Measurements from ENCODE around the gene CD44. TPM values are rescaled to one million over a fixed set of nuclear protein-coding genes. Genes with fewer than 3 reads are reported as not detected.
A peak's percentile ranks its signal among the peaks of the same experiment; 100 is the strongest.
"Not testable (repeated sequence)": the region's sequence is repeated elsewhere in the genome, so short reads cannot be mapped to it uniquely, and the experiment has no call there.

The CD44 gene
- total RNA-seq, 3 donors from 2014 or later: 105 to 154 (median 136) TPM

DNA sequence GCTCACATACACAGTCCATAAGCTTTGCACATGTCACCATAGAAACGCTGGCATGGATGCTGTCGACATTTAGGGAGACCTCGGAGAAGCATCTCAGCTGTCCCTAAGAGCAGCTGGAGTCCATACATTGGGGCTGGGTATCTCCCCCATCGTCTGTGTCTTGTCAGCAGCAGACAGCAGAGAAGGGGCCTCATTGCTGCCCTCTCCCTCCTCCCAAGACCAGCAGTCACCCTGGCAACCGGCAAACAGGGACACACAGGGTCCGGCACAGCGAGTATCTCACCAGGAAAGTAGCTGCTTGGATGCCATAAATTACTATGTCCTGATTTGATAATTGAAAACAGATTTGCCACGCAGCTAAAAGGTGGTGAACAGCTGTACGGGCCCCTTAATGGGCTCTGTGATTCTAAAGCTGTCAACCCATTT is 84.4 kb downstream of the CD44 start:
- ATAC-seq (no peak), DNase-seq (no peak)
- intact Hi-C loops (cut with DNase I, micrococcal nuclease): no loop called here
- no peaks in the 10 kb centered on the region for H3K36me3 ChIP-seq (ENCODE audit: low read depth)
- H3K9me3 ChIP-seq: no peaks in the 10 kb centered on the region
- no peak overlapping the region for H3K4me3 ChIP-seq
- TF ChIP-seq, protein P1, sequence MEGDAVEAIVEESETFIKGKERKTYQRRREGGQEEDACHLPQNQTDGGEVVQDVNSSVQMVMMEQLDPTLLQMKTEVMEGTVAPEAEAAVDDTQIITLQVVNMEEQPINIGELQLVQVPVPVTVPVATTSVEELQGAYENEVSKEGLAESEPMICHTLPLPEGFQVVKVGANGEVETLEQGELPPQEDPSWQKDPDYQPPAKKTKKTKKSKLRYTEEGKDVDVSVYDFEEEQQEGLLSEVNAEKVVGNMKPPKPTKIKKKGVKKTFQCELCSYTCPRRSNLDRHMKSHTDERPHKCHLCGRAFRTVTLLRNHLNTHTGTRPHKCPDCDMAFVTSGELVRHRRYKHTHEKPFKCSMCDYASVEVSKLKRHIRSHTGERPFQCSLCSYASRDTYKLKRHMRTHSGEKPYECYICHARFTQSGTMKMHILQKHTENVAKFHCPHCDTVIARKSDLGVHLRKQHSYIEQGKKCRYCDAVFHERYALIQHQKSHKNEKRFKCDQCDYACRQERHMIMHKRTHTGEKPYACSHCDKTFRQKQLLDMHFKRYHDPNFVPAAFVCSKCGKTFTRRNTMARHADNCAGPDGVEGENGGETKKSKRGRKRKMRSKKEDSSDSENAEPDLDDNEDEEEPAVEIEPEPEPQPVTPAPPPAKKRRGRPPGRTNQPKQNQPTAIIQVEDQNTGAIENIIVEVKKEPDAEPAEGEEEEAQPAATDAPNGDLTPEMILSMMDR (IDR thresholded peaks at IDR 0.05): no peak
- no peaks in the 10 kb centered on the region for H3K4me1 ChIP-seq (ENCODE audit: low read depth)

DNA sequence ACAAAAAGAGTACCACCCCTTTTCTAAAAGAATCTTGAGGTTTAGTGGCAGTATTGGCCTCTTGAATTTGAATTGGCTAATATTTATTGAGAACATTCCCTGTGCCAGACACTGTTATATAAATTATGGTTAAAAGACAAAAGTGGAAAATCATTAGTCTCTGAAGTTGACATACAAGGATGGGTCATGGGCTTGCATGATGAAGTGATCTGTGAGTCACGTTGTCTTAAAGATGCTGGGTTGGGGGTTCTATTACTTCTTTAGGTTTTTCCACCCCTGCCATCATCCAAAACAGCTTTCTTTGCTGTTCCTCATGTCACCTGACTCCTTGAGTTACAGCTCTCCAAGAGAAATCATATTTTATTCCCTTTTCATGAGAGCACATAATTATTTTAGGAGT is 85.0 kb downstream of the CD44 start:
- Histone ChIP-seq H3K9me3 (no peaks in the 10 kb centered on the region), H3K36me3 (ENCODE audit: low read depth) (no peaks in the 10 kb centered on the region), H3K4me1 (ENCODE audit: low read depth) (no peaks in the 10 kb centered on the region), H3K4me3 (no peak overlapping the region)
- DNase-seq: no peak
- intact Hi-C loops (cut with DNase I, micrococcal nuclease): no loop called here
- TF ChIP-seq, protein P1 (IDR thresholded peaks at IDR 0.05): no peak
- ATAC-seq: no peak

DNA sequence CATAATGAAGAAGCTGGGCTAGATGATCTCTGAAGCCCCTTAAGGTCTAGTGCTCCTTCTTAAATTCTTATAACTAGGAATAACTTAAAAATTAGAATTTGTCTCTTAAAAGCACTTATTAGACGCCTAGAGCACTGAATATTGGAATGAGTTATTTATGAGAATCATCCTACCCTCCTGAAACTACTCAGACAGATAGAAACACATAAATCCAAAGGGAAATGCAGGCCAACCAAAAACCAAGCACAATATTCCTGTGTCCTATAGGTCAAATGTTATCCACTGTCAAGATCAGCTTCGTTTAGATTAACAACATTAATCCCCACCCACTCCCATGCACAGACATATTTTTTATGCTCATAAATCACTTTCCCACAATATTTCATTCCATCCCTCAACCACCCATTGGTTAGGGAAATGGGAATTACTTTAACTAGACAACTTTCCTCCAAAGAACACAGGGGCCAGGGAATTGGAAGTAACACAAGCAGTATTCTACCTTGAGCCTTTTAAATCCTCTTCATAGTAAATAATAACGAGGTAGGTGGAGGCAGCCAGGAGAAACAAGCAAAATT is 87.1 kb downstream of the CD44 start:
- TF ChIP-seq, protein P1 (IDR thresholded peaks at IDR 0.05): no peak
- intact Hi-C loops (cut with DNase I, micrococcal nuclease): no loop called here
- Histone ChIP-seq H3K36me3 (ENCODE audit: low read depth) (no peaks in the 10 kb centered on the region), H3K4me1 (ENCODE audit: low read depth) (no peaks in the 10 kb centered on the region), H3K9me3 (no peaks in the 10 kb centered on the region), H3K4me3 (no peak overlapping the region)
- no peak for ATAC-seq
- DNase-seq: no peak

- DNase-seq; H3K9me3 ChIP-seq; H3K4me3 ChIP-seq; H3K36me3 ChIP-seq (ENCODE audit: low read depth); ATAC-seq; H3K4me1 ChIP-seq (ENCODE audit: low read depth); intact Hi-C loops (cut with DNase I, micrococcal nuclease): not testable (repeated sequence)
Observed at GRCh38 chr11:35226756-35227155, 87.8 kb downstream of the CD44 start.

GRCh38 chr11:35227576-35228327 is 88.8 kb downstream of the CD44 start:
- intact Hi-C loops (cut with DNase I, micrococcal nuclease): no loop called here
- Histone ChIP-seq H3K9me3 (no peaks in the 10 kb centered on the region), H3K36me3 (ENCODE audit: low read depth) (no peaks in the 10 kb centered on the region), H3K4me1 (ENCODE audit: low read depth) (no peaks in the 10 kb centered on the region), H3K4me3 (no peak overlapping the region)
- no peak for DNase-seq
- TF ChIP-seq, protein P1 (IDR thresholded peaks at IDR 0.05): no peak
- peak; percentile 67 for ATAC-seq

DNA sequence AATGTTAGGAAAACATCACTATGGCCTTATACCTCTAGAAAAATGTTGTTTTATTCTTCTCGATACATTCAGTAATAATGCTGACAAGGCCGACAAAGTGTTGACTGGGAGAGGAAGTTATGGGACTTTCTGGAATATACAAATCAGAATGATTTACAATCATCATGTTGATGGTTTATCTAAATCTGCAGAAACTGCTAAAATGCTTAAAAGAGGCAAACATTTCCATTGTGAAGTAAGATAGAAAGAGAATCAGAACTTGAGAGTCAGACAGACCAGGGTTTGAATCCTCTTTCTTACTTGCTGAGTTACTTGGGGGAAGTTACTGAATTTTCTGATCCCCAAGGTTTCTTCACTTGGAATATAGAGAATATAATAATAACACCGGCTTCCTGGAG is 89.4 kb downstream of the CD44 start:
- intact Hi-C loops (cut with DNase I, micrococcal nuclease): no loop called here
- TF ChIP-seq, protein P1 (IDR thresholded peaks at IDR 0.05): no peak
- Histone ChIP-seq H3K4me1 (ENCODE audit: low read depth) (no peaks in the 10 kb centered on the region), H3K4me3 (no peak overlapping the region), H3K36me3 (ENCODE audit: low read depth) (no peaks in the 10 kb centered on the region), H3K9me3 (no peaks in the 10 kb centered on the region)
- ATAC-seq: no peak
- no peak for DNase-seq

Data from mucosa of descending colon (tissue), 3 donors.